SK-N-SH treated with all-trans-retinoic acid at 6 μM for 48 hours (cell line): Measurements from ENCODE around the gene NHSL2.

Experiments used
- ARNTL ChIP-seq: fragments of 450-650 bp; formaldehyde crosslinking; IDR thresholded peaks from 2 replicates; pipeline ENCODE4 v1.5.0; 2020; ENCODE audit warnings: low read depth, mild to moderate bottlenecking, moderate library complexity, borderline replicate concordance
- ZC3H10 ChIP-seq: fragments of 250-450 bp; sonication (Bioruptor Pico); IDR thresholded peaks from 2 replicates; pipeline ENCODE4 v1.5.1; 2021; ENCODE audit warnings: mild to moderate bottlenecking, moderate library complexity
- TF ChIP-seq, protein P1 (sequence below): fragments of 250-450 bp; sonication (Bioruptor Pico); IDR thresholded peaks from 2 replicates; pipeline ENCODE4 v1.8.0; 2020; ENCODE audit warnings: mild to moderate bottlenecking, moderate library complexity, borderline replicate concordance

DNA sequence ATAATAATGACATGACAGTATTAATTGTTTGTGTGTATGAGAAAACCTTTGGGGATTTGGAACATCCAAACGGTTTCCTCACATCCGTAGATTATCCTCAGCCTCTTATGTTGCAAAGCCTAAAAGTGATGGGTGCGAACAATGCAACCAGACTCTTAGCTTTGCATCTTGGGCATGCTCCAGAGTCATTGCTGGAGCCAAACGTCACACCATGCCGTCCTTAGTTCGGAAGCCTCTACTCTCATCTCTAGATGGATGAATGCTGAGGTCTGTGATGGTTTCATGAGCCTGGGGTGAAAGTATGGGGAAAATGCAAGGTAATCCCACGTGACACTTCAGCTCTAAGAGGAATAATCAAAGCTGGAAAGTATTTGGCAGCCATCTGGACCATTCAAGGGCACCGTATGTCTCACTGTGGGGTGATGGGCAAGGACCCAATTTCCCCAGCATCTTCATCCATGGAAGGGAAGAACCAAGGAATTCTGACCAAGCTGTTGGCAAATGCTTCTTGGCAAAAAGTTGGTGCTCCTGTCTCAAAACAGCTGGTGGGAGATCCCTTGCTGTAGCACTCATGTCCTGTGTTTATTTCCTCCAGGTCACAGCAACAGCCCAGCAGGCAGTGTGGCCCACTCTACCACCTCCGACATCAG lies 227.3 kb downstream of the NHSL2 start:
- TF ChIP-seq ZC3H10 (CRISPR knock-in tag) (no peak), ARNTL (CRISPR knock-in tag) (no peak)
- TF ChIP-seq, protein P1, sequence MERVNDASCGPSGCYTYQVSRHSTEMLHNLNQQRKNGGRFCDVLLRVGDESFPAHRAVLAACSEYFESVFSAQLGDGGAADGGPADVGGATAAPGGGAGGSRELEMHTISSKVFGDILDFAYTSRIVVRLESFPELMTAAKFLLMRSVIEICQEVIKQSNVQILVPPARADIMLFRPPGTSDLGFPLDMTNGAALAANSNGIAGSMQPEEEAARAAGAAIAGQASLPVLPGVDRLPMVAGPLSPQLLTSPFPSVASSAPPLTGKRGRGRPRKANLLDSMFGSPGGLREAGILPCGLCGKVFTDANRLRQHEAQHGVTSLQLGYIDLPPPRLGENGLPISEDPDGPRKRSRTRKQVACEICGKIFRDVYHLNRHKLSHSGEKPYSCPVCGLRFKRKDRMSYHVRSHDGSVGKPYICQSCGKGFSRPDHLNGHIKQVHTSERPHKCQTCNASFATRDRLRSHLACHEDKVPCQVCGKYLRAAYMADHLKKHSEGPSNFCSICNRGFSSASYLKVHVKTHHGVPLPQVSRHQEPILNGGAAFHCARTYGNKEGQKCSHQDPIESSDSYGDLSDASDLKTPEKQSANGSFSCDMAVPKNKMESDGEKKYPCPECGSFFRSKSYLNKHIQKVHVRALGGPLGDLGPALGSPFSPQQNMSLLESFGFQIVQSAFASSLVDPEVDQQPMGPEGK (CRISPR knock-in tag) = no peak
